Left ventricle myocardium inferior (tissue), 1 donor: ENCODE data around the gene CNN2. TPM values are rescaled to one million over a fixed set of nuclear protein-coding genes. Genes with fewer than 3 reads are reported as not detected.

ENCODE experiments used
- DNase-seq: peaks from one replicate; pipeline ENCODE4 v3.0.0-alpha.2; 2020
- H3K27ac ChIP-seq: fragments of 200-600 bp; replicated peaks from 2 replicates; pipeline ENCODE4 v1.8.0; 2021
- H3K27me3 ChIP-seq: fragments of 200-600 bp; 2 replicates; pipeline ENCODE4 v1.8.0; 2021; ENCODE audit warnings: low read depth
- H3K36me3 ChIP-seq: fragments of 200-600 bp; 2 replicates; pipeline ENCODE4 v1.8.0; 2021
- H3K4me1 ChIP-seq: fragments of 200-600 bp; 2 replicates; pipeline ENCODE4 v1.8.0; 2021
- H3K4me3 ChIP-seq: fragments of 200-600 bp; 2 replicates; pipeline ENCODE4 v1.8.0; 2021; ENCODE audit warnings: mild to moderate bottlenecking, moderate library complexity
- H3K9me3 ChIP-seq: fragments of 200-600 bp; replicated peaks from 2 replicates; pipeline ENCODE4 v1.8.0; 2021
- intact Hi-C: fragments of 100-400 bp; cut with micrococcal nuclease; formaldehyde crosslinking; loops from one replicate; pipeline ENCODE4 v1.11.0; 2022
- total RNA-seq: library from RNA; stranded (reverse); fragmentation: NEBNext Ultra II Directional; extraction: Animal tissue kit (Norgen Biotek cat#: 25700); gene quantifications from one replicate; pipeline ENCODE4 v1.2.1, GENCODE V29; 2021
- TF ChIP-seq, protein P1 (sequence below): fragments of 200-600 bp; IDR thresholded peaks from 2 replicates; pipeline ENCODE4 v1.8.0; 2021; ENCODE audit warnings: antibody characterized with exemption, mild to moderate bottlenecking, borderline replicate concordance
- donor health status: DM: no; HTN: yes; CAD: no; lungs with severe emphysema.

Gene CNN2
- total RNA-seq, 1 donor from 2014 or later = 45.6 TPM

DNA sequence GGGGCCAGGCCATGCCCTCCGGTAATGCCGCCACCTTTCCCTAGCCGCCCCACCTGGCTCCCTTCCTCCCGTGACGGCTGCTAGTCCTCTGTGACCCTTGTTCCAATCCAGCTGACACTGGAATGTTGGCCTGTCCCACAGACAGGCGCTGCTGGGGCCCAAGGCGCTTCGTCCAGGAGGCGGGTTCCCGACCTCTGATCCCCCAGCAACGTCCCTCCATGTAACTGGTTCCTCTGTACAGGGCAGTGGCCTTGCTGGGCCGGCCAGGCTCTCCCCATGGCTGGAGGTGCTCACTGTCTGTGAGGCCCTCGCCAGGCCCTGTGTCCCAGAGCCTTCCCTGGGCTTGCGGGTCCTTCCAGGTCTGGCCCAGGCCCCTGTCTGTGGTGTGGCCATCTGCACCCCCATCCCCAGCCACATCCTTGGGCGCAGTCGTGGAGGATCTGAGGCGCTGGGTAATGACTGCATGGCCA is 33.0 kb upstream of the CNN2 start:
- TF ChIP-seq, protein P1, sequence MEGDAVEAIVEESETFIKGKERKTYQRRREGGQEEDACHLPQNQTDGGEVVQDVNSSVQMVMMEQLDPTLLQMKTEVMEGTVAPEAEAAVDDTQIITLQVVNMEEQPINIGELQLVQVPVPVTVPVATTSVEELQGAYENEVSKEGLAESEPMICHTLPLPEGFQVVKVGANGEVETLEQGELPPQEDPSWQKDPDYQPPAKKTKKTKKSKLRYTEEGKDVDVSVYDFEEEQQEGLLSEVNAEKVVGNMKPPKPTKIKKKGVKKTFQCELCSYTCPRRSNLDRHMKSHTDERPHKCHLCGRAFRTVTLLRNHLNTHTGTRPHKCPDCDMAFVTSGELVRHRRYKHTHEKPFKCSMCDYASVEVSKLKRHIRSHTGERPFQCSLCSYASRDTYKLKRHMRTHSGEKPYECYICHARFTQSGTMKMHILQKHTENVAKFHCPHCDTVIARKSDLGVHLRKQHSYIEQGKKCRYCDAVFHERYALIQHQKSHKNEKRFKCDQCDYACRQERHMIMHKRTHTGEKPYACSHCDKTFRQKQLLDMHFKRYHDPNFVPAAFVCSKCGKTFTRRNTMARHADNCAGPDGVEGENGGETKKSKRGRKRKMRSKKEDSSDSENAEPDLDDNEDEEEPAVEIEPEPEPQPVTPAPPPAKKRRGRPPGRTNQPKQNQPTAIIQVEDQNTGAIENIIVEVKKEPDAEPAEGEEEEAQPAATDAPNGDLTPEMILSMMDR = no peak
- H3K4me1 ChIP-seq = peaks cover 11% of the 10 kb centered on the region
- DNase-seq = no peak
- peaks cover 45% of the 10 kb centered on the region for H3K36me3 ChIP-seq
- H3K27ac ChIP-seq = no peak overlapping the region
- intact Hi-C loops = no loop called here
- no peaks in the 10 kb centered on the region for H3K9me3 ChIP-seq
- no peak overlapping the region for H3K4me3 ChIP-seq
- peaks cover 36% of the 10 kb centered on the region for H3K27me3 ChIP-seq

DNA sequence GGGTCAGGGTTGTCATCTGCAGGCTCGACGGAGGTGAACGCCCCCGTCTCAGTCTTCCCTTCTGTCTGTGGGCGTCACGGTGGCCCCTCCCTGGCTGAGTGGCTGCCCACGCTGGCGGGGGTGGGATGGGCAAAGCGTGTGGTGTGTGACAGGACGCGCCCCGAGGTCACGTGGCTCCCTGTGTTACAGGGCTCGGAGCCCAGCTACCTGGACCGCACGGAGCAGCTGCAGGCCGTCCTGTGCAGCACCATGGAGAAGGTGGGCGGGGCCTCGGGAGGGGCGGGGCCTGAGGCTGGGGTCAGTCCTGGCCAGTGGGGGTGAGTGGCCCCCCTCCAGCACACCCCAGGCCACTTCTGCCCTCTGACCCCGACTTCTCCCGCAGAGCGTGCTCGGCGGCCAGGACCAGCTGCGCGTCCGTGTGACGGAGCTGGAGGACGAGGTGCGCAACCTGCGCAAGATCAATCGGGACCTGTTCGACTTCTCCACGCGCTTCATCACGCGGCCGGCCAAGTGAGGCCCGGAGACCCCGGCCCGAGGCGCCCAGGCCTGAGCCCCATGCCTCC is 32.5 kb upstream of the CNN2 start:
- no peak for DNase-seq
- Histone ChIP-seq H3K27ac (no peak overlapping the region), H3K4me1 (peaks cover 11% of the 10 kb centered on the region), H3K36me3 (peaks cover 41% of the 10 kb centered on the region), H3K4me3 (no peak overlapping the region), H3K9me3 (no peaks in the 10 kb centered on the region), H3K27me3 (peaks cover 41% of the 10 kb centered on the region)
- intact Hi-C loops = no loop called here
- TF ChIP-seq, protein P1 = no peak

DNA sequence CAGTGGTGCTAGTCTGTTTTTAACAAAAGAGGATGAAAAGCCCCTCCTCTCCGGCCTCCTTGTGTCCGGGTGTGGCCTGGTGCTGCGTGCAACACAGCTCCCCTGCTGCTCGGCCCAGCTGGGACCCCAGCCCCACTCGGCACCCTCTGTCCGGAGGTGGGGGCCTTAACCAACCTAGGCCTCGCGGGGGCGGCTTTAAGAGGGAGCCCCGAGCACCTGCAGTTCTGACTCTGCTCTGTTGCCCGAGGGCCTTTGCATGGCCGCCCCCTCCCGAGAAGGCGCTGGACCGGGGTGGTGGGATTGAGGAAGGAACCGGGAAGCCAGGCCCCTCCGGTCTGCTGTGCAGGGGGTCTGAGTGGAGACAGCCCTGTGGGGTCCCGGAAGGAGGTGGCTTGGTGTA is 31.9 kb upstream of the CNN2 start:
- Histone ChIP-seq H3K9me3 (no peaks in the 10 kb centered on the region), H3K4me1 (peaks cover 11% of the 10 kb centered on the region), H3K27ac (no peak overlapping the region), H3K27me3 (peaks cover 47% of the 10 kb centered on the region), H3K4me3 (no peak overlapping the region), H3K36me3 (peaks cover 37% of the 10 kb centered on the region)
- DNase-seq = no peak
- TF ChIP-seq, protein P1 = no peak
- intact Hi-C loops = no loop called here

GRCh38 chr19:995051-995827 is 31.2 kb upstream of the CNN2 start:
- H3K4me3 ChIP-seq = no peak overlapping the region
- H3K9me3 ChIP-seq = no peaks in the 10 kb centered on the region
- intact Hi-C loops = no loop called here
- no peak for DNase-seq
- H3K27me3 ChIP-seq = peaks cover 54% of the 10 kb centered on the region
- H3K27ac ChIP-seq = no peak overlapping the region
- TF ChIP-seq, protein P1 = no peak
- peaks cover 14% of the 10 kb centered on the region for H3K4me1 ChIP-seq
- H3K36me3 ChIP-seq = peaks cover 30% of the 10 kb centered on the region

GRCh38 chr19:996051-996838 is 30.2 kb upstream of the CNN2 start:
- TF ChIP-seq, protein P1 = no peak
- no peak for DNase-seq
- Histone ChIP-seq H3K9me3 (no peaks in the 10 kb centered on the region), H3K4me3 (peak overlapping the region; percentile 7), H3K36me3 (peaks cover 20% of the 10 kb centered on the region), H3K27me3 (peaks cover 65% of the 10 kb centered on the region), H3K4me1 (peaks cover 22% of the 10 kb centered on the region), H3K27ac (no peak overlapping the region)
- intact Hi-C loops = no loop called here
